Trophoblast cell (in vitro differentiated cells and primary cell): Measurements from ENCODE around the gene ID3.
A peak's percentile ranks its signal among the peaks of the same experiment; 100 is the strongest.

Experiments
- DNase-seq, 2 donors: peaks; one replicate each; pipeline ENCODE4 v3.0.0-alpha.2; 2016
- H2AFZ ChIP-seq: 2 replicates; pipeline ENCODE4 v1.6.1; 2013; ENCODE audit warnings: low read length, moderate library complexity, mild to moderate bottlenecking; ENCODE audit not compliant: insufficient read depth, poor library complexity
- H2AK5ac ChIP-seq: 2 replicates; pipeline ENCODE4 v1.6.1; 2013; ENCODE audit warnings: mild to moderate bottlenecking, low read length
- H2BK120ac ChIP-seq: 2 replicates; pipeline ENCODE4 v1.6.1; 2013; ENCODE audit warnings: low read length, mild to moderate bottlenecking, moderate library complexity; ENCODE audit not compliant: insufficient read depth, poor library complexity
- H2BK12ac ChIP-seq: 2 replicates; pipeline ENCODE4 v1.6.1; 2013; ENCODE audit warnings: mild to moderate bottlenecking, low read length, moderate library complexity
- H2BK5ac ChIP-seq: 2 replicates; pipeline ENCODE4 v1.6.1; 2013; ENCODE audit warnings: low read length, low read depth, moderate library complexity, mild to moderate bottlenecking; ENCODE audit not compliant: poor library complexity
- H3K14ac ChIP-seq: 2 replicates; pipeline ENCODE4 v1.6.1; 2013; ENCODE audit warnings: mild to moderate bottlenecking, low read length
- H3K18ac ChIP-seq: 2 replicates; pipeline ENCODE4 v1.6.1; 2013; ENCODE audit warnings: mild to moderate bottlenecking, low read length
- H3K23ac ChIP-seq: 2 replicates; pipeline ENCODE4 v1.6.1; 2013; ENCODE audit warnings: low read length
- H3K27ac ChIP-seq: 2 replicates; pipeline ENCODE4 v1.5.1; 2013; ENCODE audit warnings: low read depth, mild to moderate bottlenecking, inconsistent platforms, low read length, moderate library complexity
- H3K27me3 ChIP-seq: 2 replicates; pipeline ENCODE4 v1.6.1; 2013; ENCODE audit warnings: inconsistent platforms, mild to moderate bottlenecking, low read length, moderate library complexity; ENCODE audit not compliant: insufficient read depth
- H3K36me3 ChIP-seq, 2 experiments: 1 replicate in 1 of 2; 2 replicates in 1 of 2; pipeline ENCODE4 v1.6.1; 2013; ENCODE audit warnings: low read length in 2 of 2, mild to moderate bottlenecking in 2 of 2, moderate library complexity in 1 of 2; ENCODE audit not compliant: insufficient read depth in 2 of 2, control insufficient read depth in 1 of 2
- H3K4ac ChIP-seq: 2 replicates; pipeline ENCODE4 v1.6.1; 2013; ENCODE audit warnings: low read depth, mild to moderate bottlenecking, low read length, moderate library complexity
- H3K4me1 ChIP-seq, 2 experiments: 1 replicate in 1 of 2; 2 replicates in 1 of 2; pipeline ENCODE4 v1.6.1; 2013; ENCODE audit warnings: low read length in 2 of 2, mild to moderate bottlenecking in 2 of 2, moderate library complexity in 1 of 2; ENCODE audit not compliant: insufficient read depth in 2 of 2, control insufficient read depth in 1 of 2
- H3K4me2 ChIP-seq: 2 replicates; pipeline ENCODE4 v1.6.1; 2013; ENCODE audit warnings: inconsistent platforms, mild to moderate bottlenecking, low read length, moderate library complexity
- H3K4me3 ChIP-seq: 2 replicates; pipeline ENCODE4 v1.5.1; 2013; ENCODE audit warnings: mild to moderate bottlenecking, low read depth, low read length, inconsistent platforms
- H3K79me1 ChIP-seq: one replicate; pipeline ENCODE4 v1.6.1; 2013; ENCODE audit warnings: low read length
- H3K79me2 ChIP-seq: 2 replicates; pipeline ENCODE4 v1.6.1; 2013; ENCODE audit warnings: low read length, mild to moderate bottlenecking; ENCODE audit not compliant: control insufficient read depth, insufficient read depth, poor library complexity
- H3K9ac ChIP-seq: 2 replicates; pipeline ENCODE4 v1.6.1; 2013; ENCODE audit warnings: mild to moderate bottlenecking, low read length
- H3K9me3 ChIP-seq: 2 replicates; pipeline ENCODE4 v1.6.1; 2013; ENCODE audit warnings: low read depth, mild to moderate bottlenecking, control low read depth, inconsistent platforms, low read length; ENCODE audit not compliant: insufficient read depth
- H4K12ac ChIP-seq: 2 replicates; pipeline ENCODE4 v1.6.1; 2013; ENCODE audit warnings: low read depth, mild to moderate bottlenecking, low read length, moderate library complexity
- H4K8ac ChIP-seq: 2 replicates; pipeline ENCODE4 v1.6.1; 2013; ENCODE audit warnings: low read depth, mild to moderate bottlenecking, low read length, moderate library complexity
- H4K91ac ChIP-seq: one replicate; pipeline ENCODE4 v1.6.1; 2013; ENCODE audit warnings: low read depth, mild to moderate bottlenecking, low read length, moderate library complexity
- WGBS: extraction: QIAGEN DNeasy Blood & Tissue Kit; methylation state at CpG from one replicate; pipeline ENCODE4 v1.1.7; 2013; ENCODE audit warnings: missing lambda C conversion rate; ENCODE audit not compliant: insufficient read length, insufficient coverage; ENCODE audit errors: extremely low coverage; 5-methylcytosine and 5-hydroxymethylcytosine counted together

The ID3 gene

DNA sequence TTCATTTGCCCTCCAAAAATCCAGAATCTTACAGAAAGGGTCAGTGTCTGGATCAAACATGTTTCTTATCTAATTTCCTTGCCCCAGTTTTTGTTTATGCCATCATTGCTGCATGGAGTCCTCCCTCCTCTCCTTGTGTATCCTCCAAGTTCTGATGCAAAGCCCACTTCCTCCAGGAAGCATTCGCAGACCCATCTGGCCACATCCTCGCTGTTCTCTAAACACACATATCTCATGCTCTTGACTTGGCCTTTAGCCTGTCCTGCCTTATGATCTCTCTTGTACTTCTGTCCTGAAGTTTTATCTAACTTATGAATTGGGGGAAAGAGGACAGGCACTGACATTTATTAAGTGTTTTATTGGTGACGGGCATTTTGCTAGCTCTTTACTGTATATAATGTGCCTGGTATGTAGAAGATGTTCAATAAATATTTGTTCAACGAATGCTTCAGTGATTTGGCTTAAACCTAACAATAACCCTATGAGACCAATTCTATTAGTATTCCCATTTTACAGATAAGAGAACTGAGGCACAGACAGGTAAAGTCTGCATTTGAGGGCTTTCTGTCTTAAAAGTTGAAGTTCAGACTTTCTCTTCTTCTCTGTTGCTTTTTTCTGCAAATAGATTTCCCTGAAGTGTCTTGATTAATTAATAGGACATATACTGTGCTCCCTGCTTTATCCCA lies 19.2 kb upstream of the ID3 start:
- peak overlapping the region; percentile 11 for H4K8ac ChIP-seq
- peak overlapping the region; percentile 49 for H2AK5ac ChIP-seq
- peaks cover 31% of the 10 kb centered on the region for H3K79me1 ChIP-seq
- no peaks in the 10 kb centered on the region for H3K27me3 ChIP-seq
- H2AFZ ChIP-seq, result no peak overlapping the region
- peak overlapping the region; percentile 34 for H2BK5ac ChIP-seq
- no peak for DNase-seq
- no peaks in the 10 kb centered on the region for H3K9me3 ChIP-seq
- no peaks in the 10 kb centered on the region for H3K36me3 ChIP-seq
- H2BK12ac ChIP-seq, result peak overlapping the region; percentile 80
- H3K4me2 ChIP-seq, result no peak overlapping the region
- H2BK120ac ChIP-seq, result peak overlapping the region; percentile 88
- H3K14ac ChIP-seq, result peak overlapping the region; percentile 36
- H3K27ac ChIP-seq, result peak overlapping the region; percentile 97
- peak overlapping the region; percentile 49 for H3K4ac ChIP-seq
- no peak overlapping the region for H3K9ac ChIP-seq
- H3K4me1 ChIP-seq, result peaks cover 31 to 32% of the 10 kb centered on the region in 2 experiments
- peaks cover 8% of the 10 kb centered on the region for H3K79me2 ChIP-seq
- H4K12ac ChIP-seq, result no peak overlapping the region
- peak overlapping the region; percentile 36 for H4K91ac ChIP-seq
- whole genome bisulfite sequencing, result no CpG with 5 or more reads among the region's 4 CpGs
- H3K23ac ChIP-seq, result no peak overlapping the region
- H3K18ac ChIP-seq, result peak overlapping the region; percentile 6
- no peak overlapping the region for H3K4me3 ChIP-seq

DNA sequence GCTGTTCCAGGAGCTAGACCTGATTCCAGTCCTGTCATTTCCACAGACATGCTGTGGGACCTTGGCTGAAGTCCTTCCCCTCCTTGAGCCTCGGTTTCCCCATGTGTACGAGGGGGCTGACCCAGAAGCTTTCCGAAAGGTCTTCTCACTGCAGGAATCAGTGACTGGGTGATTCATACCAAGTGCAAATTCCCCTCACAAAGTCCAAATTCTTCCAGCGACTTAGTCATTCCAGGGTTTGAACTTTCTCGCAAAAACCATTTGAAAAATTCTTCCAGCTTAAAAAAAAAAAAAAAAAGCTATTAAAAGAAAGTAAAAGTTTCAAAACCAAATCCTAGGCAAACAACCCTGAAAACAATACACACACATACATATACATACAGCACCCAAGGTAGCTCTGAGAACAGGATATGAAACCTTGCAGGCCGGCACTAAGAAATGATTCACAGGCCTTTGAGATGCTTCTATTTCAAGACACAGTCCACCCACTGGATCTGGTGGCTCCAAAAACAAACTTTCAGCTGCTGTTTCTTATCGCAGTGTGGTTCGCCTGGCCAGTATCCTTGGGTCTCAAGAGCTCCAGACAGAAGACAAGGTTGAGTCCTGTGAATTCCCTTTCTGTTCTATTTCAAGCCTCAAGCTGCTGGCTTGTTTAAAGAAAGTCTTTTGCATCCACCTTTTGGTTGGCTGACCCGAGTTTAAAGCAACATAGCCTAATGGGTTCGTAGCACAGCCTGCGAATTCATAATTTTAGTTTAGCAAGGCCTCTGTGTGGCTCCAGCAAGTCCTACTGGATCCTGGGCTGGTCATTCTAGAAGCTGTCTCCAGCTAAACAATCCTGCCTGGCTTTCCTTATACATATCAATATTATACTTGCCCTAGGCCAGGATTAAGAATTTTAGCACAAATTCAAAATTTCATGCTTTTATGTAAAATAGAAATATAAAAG lies 18.0 kb upstream of the ID3 start:
- peak overlapping the region; percentile 96 for H2AK5ac ChIP-seq
- H2BK12ac ChIP-seq, result peak overlapping the region; percentile 99
- no CpG with 5 or more reads among the region's 11 CpGs for WGBS
- H3K79me1 ChIP-seq, result peaks cover 30% of the 10 kb centered on the region
- peaks cover 31 to 32% of the 10 kb centered on the region in 2 experiments for H3K4me1 ChIP-seq
- H3K9ac ChIP-seq, result no peak overlapping the region
- H3K14ac ChIP-seq, result peak overlapping the region; percentile 98
- DNase-seq, result peak; percentile 55 to 89
- H3K36me3 ChIP-seq, result no peaks in the 10 kb centered on the region
- H3K18ac ChIP-seq, result peak overlapping the region; percentile 96
- H3K4ac ChIP-seq, result peak overlapping the region; percentile 84
- H4K8ac ChIP-seq, result peak overlapping the region; percentile 91
- H3K23ac ChIP-seq, result no peak overlapping the region
- H3K27ac ChIP-seq, result peak overlapping the region; percentile 97
- no peak overlapping the region for H3K4me3 ChIP-seq
- peaks cover 8% of the 10 kb centered on the region for H3K79me2 ChIP-seq
- no peaks in the 10 kb centered on the region for H3K9me3 ChIP-seq
- peak overlapping the region; percentile 100 for H4K91ac ChIP-seq
- H2BK120ac ChIP-seq, result peak overlapping the region; percentile 98
- H3K4me2 ChIP-seq, result peak overlapping the region; percentile 17
- peak overlapping the region; percentile 43 for H4K12ac ChIP-seq
- no peaks in the 10 kb centered on the region for H3K27me3 ChIP-seq
- peak overlapping the region; percentile 90 for H2AFZ ChIP-seq
- H2BK5ac ChIP-seq, result peak overlapping the region; percentile 99

DNA sequence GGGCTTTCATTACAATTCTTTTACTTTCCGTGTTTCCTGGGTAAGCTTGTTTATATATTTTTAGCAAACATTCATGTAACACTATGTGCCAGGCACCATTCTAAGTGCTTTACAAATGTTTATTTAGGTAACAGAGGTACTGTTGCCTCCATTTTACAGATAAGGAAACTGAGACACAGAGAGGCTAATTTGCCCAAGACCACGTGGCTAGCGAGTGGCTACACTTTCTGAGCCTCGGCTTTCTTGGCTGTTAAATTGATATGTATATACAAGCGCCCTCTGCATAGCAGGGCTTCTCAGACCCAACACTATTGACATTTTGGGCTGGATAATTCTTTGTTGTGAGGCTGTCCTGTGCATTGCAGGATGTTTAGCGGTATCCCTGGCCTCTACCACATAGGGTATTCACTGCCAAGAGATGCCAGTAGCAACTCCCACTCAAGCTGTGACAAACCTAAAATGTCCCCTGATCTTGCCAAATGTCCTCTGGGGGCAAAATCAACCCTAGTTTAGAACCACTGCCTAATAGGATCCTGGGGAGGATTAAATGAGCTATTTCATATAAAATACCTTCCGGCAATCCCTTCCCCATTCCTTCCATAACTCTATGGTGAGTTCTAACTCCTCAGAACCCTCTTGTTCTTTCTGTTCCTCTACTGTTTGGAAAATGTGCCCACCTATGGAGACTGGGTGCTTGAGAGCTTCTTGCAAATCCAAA lies 17.2 kb upstream of the ID3 start:
- no peak for DNase-seq
- H3K79me2 ChIP-seq, result peaks cover 8% of the 10 kb centered on the region
- no peak overlapping the region for H3K23ac ChIP-seq
- no CpG with 5 or more reads among the region's 7 CpGs for WGBS
- H3K9me3 ChIP-seq, result no peaks in the 10 kb centered on the region
- H2AFZ ChIP-seq, result peak overlapping the region; percentile 90
- peaks cover 29% of the 10 kb centered on the region for H3K79me1 ChIP-seq
- peak overlapping the region; percentile 99 for H2BK5ac ChIP-seq
- H3K4me2 ChIP-seq, result peak overlapping the region; percentile 17
- H4K91ac ChIP-seq, result peak overlapping the region; percentile 100
- peak overlapping the region; percentile 99 for H2BK12ac ChIP-seq
- no peak overlapping the region for H4K12ac ChIP-seq
- peak overlapping the region; percentile 84 for H3K4ac ChIP-seq
- H4K8ac ChIP-seq, result peak overlapping the region; percentile 91
- H3K14ac ChIP-seq, result peak overlapping the region; percentile 98
- H3K27me3 ChIP-seq, result no peaks in the 10 kb centered on the region
- no peak overlapping the region for H3K4me3 ChIP-seq
- no peaks in the 10 kb centered on the region for H3K36me3 ChIP-seq
- H2AK5ac ChIP-seq, result peak overlapping the region; percentile 96
- peak overlapping the region; percentile 97 for H3K27ac ChIP-seq
- peaks cover 31 to 32% of the 10 kb centered on the region in 2 experiments for H3K4me1 ChIP-seq
- H3K18ac ChIP-seq, result peak overlapping the region; percentile 96
- no peak overlapping the region for H3K9ac ChIP-seq
- peak overlapping the region; percentile 98 for H2BK120ac ChIP-seq

DNA sequence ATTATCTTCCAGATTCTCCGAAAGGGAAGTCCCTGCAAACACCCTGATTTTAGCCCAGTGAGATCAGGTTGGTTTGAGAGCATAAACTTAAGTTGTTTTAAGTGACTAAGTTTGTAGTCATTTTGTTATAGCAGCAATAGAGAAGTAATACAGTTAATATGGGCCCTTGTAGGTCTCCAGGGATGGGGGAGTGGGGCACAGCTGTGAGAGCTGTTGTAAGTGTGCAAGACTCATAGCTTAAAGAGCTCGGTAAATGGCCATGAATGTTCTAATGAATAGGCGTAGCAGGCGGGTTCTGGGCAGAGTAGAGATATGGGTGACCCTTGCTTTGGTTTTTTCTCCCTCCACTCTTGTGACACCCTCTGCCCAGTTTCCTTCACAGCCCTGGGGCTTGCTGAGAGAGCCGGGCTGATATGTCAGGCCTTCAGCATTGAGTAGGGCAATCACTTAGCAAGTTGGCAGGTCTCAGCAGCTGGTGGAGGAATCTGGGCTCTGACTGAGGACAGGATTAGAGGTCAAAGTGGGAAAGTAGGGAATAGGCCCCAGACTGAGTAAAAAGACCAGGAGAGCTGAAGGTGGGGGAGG lies 16.0 kb upstream of the ID3 start:
- H3K27me3 ChIP-seq, result no peaks in the 10 kb centered on the region

More for the DNA sequence above, 16.0 kb upstream of the ID3 start:
- Histone ChIP-seq H4K91ac (peak overlapping the region; percentile 57), H3K36me3 (no peaks in the 10 kb centered on the region), H4K8ac (peak overlapping the region; percentile 34), H3K79me1 (peaks cover 24% of the 10 kb centered on the region), H2BK120ac (peak overlapping the region; percentile 77), H2AK5ac (peak overlapping the region; percentile 76), H3K79me2 (peaks cover 6% of the 10 kb centered on the region), H3K4ac (peak overlapping the region; percentile 24), H3K14ac (peak overlapping the region; percentile 74), H3K4me2 (no peak overlapping the region), H3K4me3 (no peak overlapping the region), H4K12ac (no peak overlapping the region), H3K23ac (no peak overlapping the region), H2BK5ac (peak overlapping the region; percentile 73), H2BK12ac (peak overlapping the region; percentile 95), H3K9ac (no peak overlapping the region), H3K27ac (no peak overlapping the region), H2AFZ (no peak overlapping the region), H3K9me3 (no peaks in the 10 kb centered on the region), H3K18ac (peak overlapping the region; percentile 15), H3K4me1 (peaks cover 27% of the 10 kb centered on the region in 2 experiments)
- WGBS, result no CpG with 5 or more reads among the region's 5 CpGs
- peak; percentile 83 to 88 for DNase-seq
